Smooth muscle cell of the brain vasculature (primary cell): ENCODE results near the gene ST3GAL3.

ENCODE experiments used
- DNase-seq: peaks from one replicate; pipeline ENCODE4 v3.0.0-alpha.2; 2012; ENCODE audit warnings: low read depth, low spot score

ST3GAL3 gene

GRCh38 chr1:43913666-43914360 is 206.5 kb downstream of the ST3GAL3 start:
- no peak for DNase-seq

GRCh38 chr1:43914576-43915525 is 207.5 kb downstream of the ST3GAL3 start:
- DNase-seq, result no peak

GRCh38 chr1:43919906-43920305 is 212.6 kb downstream of the ST3GAL3 start:
- DNase-seq, result no peak

- no peak for DNase-seq
These were observed 213.7 kb downstream of the ST3GAL3 start for GRCh38 chr1:43921022-43921421.

GRCh38 chr1:43924516-43924915 is 217.2 kb downstream of the ST3GAL3 start:
- DNase-seq, result no peak

GRCh38 chr1:43925846-43926245 is 218.5 kb downstream of the ST3GAL3 start:
- DNase-seq, result no peak

GRCh38 chr1:43930168-43930948 is 223.0 kb downstream of the ST3GAL3 start:
- DNase-seq, result no peak

- no peak for DNase-seq
These were observed 223.6 kb downstream of the ST3GAL3 start for GRCh38 chr1:43930949-43931275.

- no peak for DNase-seq
These were observed 224.7 kb downstream of the ST3GAL3 start for GRCh38 chr1:43931711-43932660.

- no peak for DNase-seq
These were observed 225.6 kb downstream of the ST3GAL3 start for GRCh38 chr1:43932786-43933385.

- no peak for DNase-seq
These were observed 226.2 kb downstream of the ST3GAL3 start, which contains the start of gene ARTN for GRCh38 chr1:43933386-43934100. TSS of gene ARTN (plus strand) at chr1:43933801. CDS start at chr1:43935657, 1,856 bp downstream.

GRCh38 chr1:43934101-43934985 is 227.0 kb downstream of the ST3GAL3 start:
- DNase-seq, result no peak

GRCh38 chr1:43934986-43935324 is 227.6 kb downstream of the ST3GAL3 start:
- DNase-seq, result no peak

- DNase-seq, result no peak
These were observed 228.5 kb downstream of the ST3GAL3 start for GRCh38 chr1:43935711-43936427.

GRCh38 chr1:43936431-43937151 is 229.3 kb downstream of the ST3GAL3 start:
- no peak for DNase-seq

GRCh38 chr1:43937179-43937865 is 230.0 kb downstream of the ST3GAL3 start:
- no peak for DNase-seq

- no peak for DNase-seq
These were observed 231.0 kb downstream of the ST3GAL3 start for GRCh38 chr1:43938383-43938782.
